Caco-2 (cell line): Measurements from ENCODE around the gene EPHB2. TPM values are rescaled to one million over a fixed set of nuclear protein-coding genes. Genes with fewer than 3 reads are reported as not detected.

Experiments used
- BruUV-seq: library from RNA; stranded (reverse); fragments of 400-500 nt; replicated peaks from 2 replicates; lab custom pipeline; 2021; lab: Mats Ljungman, UMichigan
- CTCF ChIA-PET: fragments of 300-600 bp; sonication (Branson Sonifier 250); formaldehyde crosslinking; loops from one replicate; lab custom pipeline; 2022; ENCODE audit warnings: antibody characterized with exemption; lab: Charles Lee
- POLR2A ChIA-PET: fragments of 300-600 bp; sonication (Branson Sonifier 250); formaldehyde crosslinking; loops from one replicate; lab custom pipeline; 2022; ENCODE audit warnings: antibody characterized with exemption; lab: Charles Lee
- DNase-seq, 2 experiments: peaks; one replicate each; pipeline versions ENCODE4 v3.0.0 to v3.0.0-alpha.2; 2020 to 2022
- H3K27me3 ChIP-seq: replicated peaks from 2 replicates; pipeline ENCODE4 v1.6.0; 2011; ENCODE audit warnings: low read length; ENCODE audit not compliant: control insufficient read depth, insufficient read depth
- H3K36me3 ChIP-seq: 2 replicates; pipeline ENCODE4 v1.5.1; 2011; ENCODE audit warnings: low read length; ENCODE audit not compliant: control insufficient read depth, insufficient read depth
- H3K4me1 ChIP-seq: fragments of 250-450 bp; sonication (Bioruptor Pico); 2 replicates; pipeline ENCODE4 v1.5.1; 2020; ENCODE audit warnings: mild to moderate bottlenecking
- H3K4me3 ChIP-seq: 2 replicates; pipeline ENCODE4 v1.5.1; 2011; ENCODE audit warnings: low read depth, mild to moderate bottlenecking, control low read depth, low read length
- H3K9me3 ChIP-seq: fragments of 250-450 bp; sonication (Bioruptor Pico); 2 replicates; pipeline ENCODE4 v1.5.1; 2020; ENCODE audit warnings: mild to moderate bottlenecking, moderate library complexity
- H3K27ac Mint-ChIP-seq: one replicate; pipeline ENCODE4 v1.8.0; 2022; ENCODE audit warnings: mixed read lengths; ENCODE audit not compliant: unreplicated experiment
- H3K27me3 Mint-ChIP-seq: one replicate; pipeline ENCODE4 v1.8.0; 2022; ENCODE audit warnings: mixed read lengths; ENCODE audit not compliant: insufficient read depth, unreplicated experiment
- H3K36me3 Mint-ChIP-seq: one replicate; pipeline ENCODE4 v1.8.0; 2022; ENCODE audit warnings: mild to moderate bottlenecking, mixed read lengths; ENCODE audit not compliant: insufficient read depth, unreplicated experiment
- H3K4me1 Mint-ChIP-seq: one replicate; pipeline ENCODE4 v1.8.0; 2022; ENCODE audit warnings: low read depth, mixed read lengths; ENCODE audit not compliant: unreplicated experiment
- H3K4me3 Mint-ChIP-seq: one replicate; pipeline ENCODE4 v1.8.0; 2022; ENCODE audit warnings: mild to moderate bottlenecking, moderate library complexity, mixed read lengths; ENCODE audit not compliant: unreplicated experiment
- H3K9me3 Mint-ChIP-seq: one replicate; pipeline ENCODE4 v1.8.0; 2022; ENCODE audit warnings: mixed read lengths; ENCODE audit not compliant: unreplicated experiment
- CTCF ChIP-seq, 2 experiments: fragments of 200-600 bp in 1 of 2; IDR thresholded peaks; 1 replicate in 1 of 2; 2 replicates in 1 of 2; pipeline versions ENCODE4 v1.5.1 to v1.8.0; 2011 to 2022; ENCODE audit warnings: antibody characterized with exemption in 1 of 2, control low read depth in 1 of 2, inconsistent platforms in 1 of 2, low read depth in 1 of 2, low read length in 1 of 2, mild to moderate bottlenecking in 1 of 2, moderate library complexity in 1 of 2; ENCODE audit not compliant: insufficient read depth in 1 of 2, severe bottlenecking in 1 of 2, unreplicated experiment in 1 of 2
- intact Hi-C: fragments of 100-400 bp; cut with micrococcal nuclease; formaldehyde crosslinking; loops from one replicate; pipeline ENCODE4 v1.10.0; 2022; ENCODE audit not compliant: unreplicated experiment
- total RNA-seq: library from RNA; stranded (reverse); gene quantifications from 2 replicates; pipeline ENCODE4 v1.2.3, GENCODE V29; 2022

Gene EPHB2
- total RNA-seq, 1 experiment from 2014 or later: 30.1 TPM

- BruUV-seq: no TSS peak
- Histone ChIP-seq H3K4me1 (no peaks in the 10 kb centered on the region), H3K27me3 (no peaks in the 10 kb centered on the region), H3K36me3 (no peaks in the 10 kb centered on the region), H3K4me3 (no peak overlapping the region), H3K9me3 (no peaks in the 10 kb centered on the region)
- no peaks in the 10 kb centered on the region for H3K9me3 Mint-ChIP-seq
- DNase-seq: no peak
- TF ChIP-seq CTCF (IDR thresholded peaks at IDR 0.05; ENCODE audit: insufficient read depth in 1 of 2, low read depth in 1 of 2, low read length in 1 of 2, severe bottlenecking in 1 of 2, unreplicated experiment in 1 of 2): no peak
- no peak overlapping the region for H3K27ac Mint-ChIP-seq
- intact Hi-C loops: no loop called here
- no peaks in the 10 kb centered on the region for H3K27me3 Mint-ChIP-seq
- no peaks in the 10 kb centered on the region for H3K4me1 Mint-ChIP-seq
- ChIA-PET POLR2A (no interaction called here), CTCF (interaction anchor here (1.1 kb wide), 1 partner anchor 34 kb away, joined by 4 read pairs; no protein-coding TSS in a partner anchor)
- H3K36me3 Mint-ChIP-seq: no peaks in the 10 kb centered on the region
- H3K4me3 Mint-ChIP-seq: no peak overlapping the region
Observed at GRCh38 chr1:22738069-22738435, 27.4 kb downstream of the EPHB2 start.

- Histone ChIP-seq H3K9me3 (no peaks in the 10 kb centered on the region), H3K27me3 (no peaks in the 10 kb centered on the region), H3K36me3 (no peaks in the 10 kb centered on the region), H3K4me1 (no peaks in the 10 kb centered on the region), H3K4me3 (no peak overlapping the region)
- intact Hi-C loops: no loop called here
- no peaks in the 10 kb centered on the region for H3K4me1 Mint-ChIP-seq
- H3K36me3 Mint-ChIP-seq: no peaks in the 10 kb centered on the region
- no peak overlapping the region for H3K4me3 Mint-ChIP-seq
- H3K27me3 Mint-ChIP-seq: no peaks in the 10 kb centered on the region
- no peak for DNase-seq
- ChIA-PET CTCF (interaction anchor here (1.1 to 1.5 kb wide), 2 partner anchors 34 to 123 kb away, joined by 4 read pairs; no protein-coding TSS in a partner anchor), POLR2A (no interaction called here)
- no TSS peak for BruUV-seq
- no peak for TF ChIP-seq CTCF (IDR thresholded peaks at IDR 0.05; ENCODE audit: insufficient read depth in 1 of 2, low read depth in 1 of 2, low read length in 1 of 2, severe bottlenecking in 1 of 2, unreplicated experiment in 1 of 2)
- no peak overlapping the region for H3K27ac Mint-ChIP-seq
- H3K9me3 Mint-ChIP-seq: no peaks in the 10 kb centered on the region
Observed at GRCh38 chr1:22738522-22738921, 27.9 kb downstream of the EPHB2 start.

- Mint-ChIP-seq H3K9me3 (no peaks in the 10 kb centered on the region), H3K27ac (no peak overlapping the region), H3K27me3 (no peaks in the 10 kb centered on the region), H3K36me3 (no peaks in the 10 kb centered on the region), H3K4me3 (no peak overlapping the region), H3K4me1 (no peaks in the 10 kb centered on the region)
- ChIA-PET POLR2A (no interaction called here), CTCF (interaction anchor here (1.5 kb wide), 1 partner anchor 122 kb away, joined by 4 read pairs; no protein-coding TSS in a partner anchor)
- Histone ChIP-seq H3K4me1 (no peaks in the 10 kb centered on the region), H3K36me3 (no peaks in the 10 kb centered on the region), H3K9me3 (no peaks in the 10 kb centered on the region), H3K27me3 (no peaks in the 10 kb centered on the region), H3K4me3 (no peak overlapping the region)
- intact Hi-C loops: no loop called here
- DNase-seq: no peak
- no TSS peak for BruUV-seq
- TF ChIP-seq CTCF (IDR thresholded peaks at IDR 0.05; ENCODE audit: insufficient read depth in 1 of 2, low read depth in 1 of 2, low read length in 1 of 2, severe bottlenecking in 1 of 2, unreplicated experiment in 1 of 2): no peak
Observed at GRCh38 chr1:22739648-22740385, 29.2 kb downstream of the EPHB2 start.
